GM19452 (cell line): ENCODE data around the gene ANKRD16.
"Not testable (repeated sequence)": the region's sequence is repeated elsewhere in the genome, so short reads cannot be mapped to it uniquely, and the experiment has no call there.

Experiments used
- ATAC-seq: cut with Tn5 transposase; IDR thresholded peaks from one replicate; pipeline ENCODE4 v1.9.1; 2021; ENCODE audit not compliant: unreplicated experiment

The ANKRD16 gene

GRCh38 chr10:5840314-5841307 lies 49.1 kb downstream of the ANKRD16 start:
- peak; percentile 89 for ATAC-seq

- ATAC-seq = not testable (repeated sequence)
Observed at GRCh38 chr10:5836181-5836580, 53.5 kb downstream of the ANKRD16 start.

GRCh38 chr10:5835446-5836095 lies 54.1 kb downstream of the ANKRD16 start:
- ATAC-seq = no peak

- ATAC-seq = no peak
Observed at GRCh38 chr10:5833814-5834213, 55.9 kb downstream of the ANKRD16 start.

- no peak for ATAC-seq
Observed at GRCh38 chr10:5832946-5833345, 56.7 kb downstream of the ANKRD16 start.

- ATAC-seq = no peak
Observed at GRCh38 chr10:5831446-5831782, 58.3 kb downstream of the ANKRD16 start.

GRCh38 chr10:5830629-5831445 lies 58.9 kb downstream of the ANKRD16 start:
- no peak for ATAC-seq

GRCh38 chr10:5829267-5829666 lies 60.4 kb downstream of the ANKRD16 start:
- no peak for ATAC-seq

GRCh38 chr10:5828725-5829124 lies 61.0 kb downstream of the ANKRD16 start:
- ATAC-seq = no peak

GRCh38 chr10:5827841-5828240 lies 61.9 kb downstream of the ANKRD16 start:
- ATAC-seq = no peak

GRCh38 chr10:5826511-5826910 lies 63.2 kb downstream of the ANKRD16 start:
- ATAC-seq = not testable (repeated sequence)

- peak; percentile 41 for ATAC-seq
Observed at GRCh38 chr10:5818894-5819293, 70.8 kb downstream of the ANKRD16 start.

- ATAC-seq = no peak
Observed at GRCh38 chr10:5818048-5818331, 71.7 kb downstream of the ANKRD16 start.

- ATAC-seq = no peak
Observed at GRCh38 chr10:5817322-5818047, 72.2 kb downstream of the ANKRD16 start.

- no peak for ATAC-seq
Observed at GRCh38 chr10:5816170-5816569, 73.5 kb downstream of the ANKRD16 start.

GRCh38 chr10:5814110-5815107 lies 75.3 kb downstream of the ANKRD16 start:
- ATAC-seq = no peak

GRCh38 chr10:5813341-5814109 lies 76.2 kb downstream of the ANKRD16 start, which contains the start of gene GDI2:
Gene GDI2, minus strand, starts transcription at chr10:5813434. Its CDS starts 176 bp downstream, at chr10:5813258.
- ATAC-seq = peak; percentile 73

- ATAC-seq = peak; percentile 32
Observed at GRCh38 chr10:5813091-5813340, 76.7 kb downstream of the ANKRD16 start.
